ENCODE data around the gene NIN.

NIN gene

GRCh38 chr14:50756300-50756699 lies 74.7 kb downstream of the NIN start:
- DNase-seq: no peak

GRCh38 chr14:50750323-50750722 lies 80.6 kb downstream of the NIN start:
- DNase-seq: no peak

GRCh38 chr14:50745401-50746058 lies 85.4 kb downstream of the NIN start:
- DNase-seq: no peak

- no peak for DNase-seq
Measured at GRCh38 chr14:50744231-50744630, 86.7 kb downstream of the NIN start.

GRCh38 chr14:50741567-50741966 lies 89.4 kb downstream of the NIN start:
- DNase-seq: no peak

- DNase-seq: no peak
Measured at GRCh38 chr14:50740856-50741255, 90.1 kb downstream of the NIN start.

- no peak for DNase-seq
Measured at GRCh38 chr14:50739186-50739585, 91.8 kb downstream of the NIN start.

GRCh38 chr14:50736932-50737419 lies 94.0 kb downstream of the NIN start:
- DNase-seq: no peak

- no peak for DNase-seq
Measured at GRCh38 chr14:50734950-50735695, 95.8 kb downstream of the NIN start.

- DNase-seq: no peak
Measured at GRCh38 chr14:50733494-50733893, 97.5 kb downstream of the NIN start.

- DNase-seq: no peak
Measured at GRCh38 chr14:50728836-50729235, 102.1 kb downstream of the NIN start.

- no peak for DNase-seq
Measured at GRCh38 chr14:50726372-50727107, 104.4 kb downstream of the NIN start.

- DNase-seq: no peak
Measured at GRCh38 chr14:50725761-50726160, 105.2 kb downstream of the NIN start.

- no peak for DNase-seq
Measured at GRCh38 chr14:50719911-50720759, 110.8 kb downstream of the NIN start.

GRCh38 chr14:50718949-50719348 lies 112.0 kb downstream of the NIN start:
- DNase-seq: no peak

- no peak for DNase-seq
Measured at GRCh38 chr14:50717811-50718210, 113.2 kb downstream of the NIN start.

GRCh38 chr14:50714450-50715073 lies 116.4 kb downstream of the NIN start:
- DNase-seq: no peak

- no peak for DNase-seq
Measured at GRCh38 chr14:50711043-50711442, 119.9 kb downstream of the NIN start.

- no peak for DNase-seq
Measured at GRCh38 chr14:50705026-50705593, 125.9 kb downstream of the NIN start.

GRCh38 chr14:50704454-50705010 lies 126.4 kb downstream of the NIN start:
- no peak for DNase-seq

- no peak for DNase-seq
Measured at GRCh38 chr14:50697659-50698290, 133.2 kb downstream of the NIN start.
